NT2/D1 (cell line): ENCODE results near the gene GRM5.

ENCODE experiments used
- DNase-seq: peaks from one replicate; pipeline ENCODE4 v3.0.0-alpha.2; 2011; ENCODE audit warnings: low read depth, low spot score
- H3K27me3 ChIP-seq: 2 replicates; pipeline ENCODE4 v1.6.0; 2011; ENCODE audit warnings: mild to moderate bottlenecking; ENCODE audit not compliant: insufficient read length, insufficient read depth
- H3K36me3 ChIP-seq: 2 replicates; pipeline ENCODE4 v1.6.1; 2011; ENCODE audit warnings: mild to moderate bottlenecking, low read length, mixed read lengths; ENCODE audit not compliant: insufficient read depth, insufficient read length
- H3K4me1 ChIP-seq: 2 replicates; pipeline ENCODE4 v1.5.1; 2011; ENCODE audit not compliant: insufficient read depth, insufficient read length
- H3K4me3 ChIP-seq: 2 replicates; pipeline ENCODE4 v1.5.1; 2011; ENCODE audit warnings: low read depth; ENCODE audit not compliant: insufficient read length
- H3K9ac ChIP-seq: 2 replicates; pipeline ENCODE4 v1.6.0; 2011; ENCODE audit warnings: low read depth; ENCODE audit not compliant: insufficient read length
- H3K9me3 ChIP-seq: 2 replicates; pipeline ENCODE4 v1.5.1; 2011; ENCODE audit warnings: mild to moderate bottlenecking, low read length; ENCODE audit not compliant: insufficient read depth
- SUZ12 ChIP-seq: IDR thresholded peaks from 2 replicates; pipeline ENCODE4 v1.6.1; 2011; ENCODE audit not compliant: insufficient read length, insufficient read depth; ENCODE audit errors: extremely low read depth
- YY1 ChIP-seq: IDR thresholded peaks from 2 replicates; pipeline ENCODE4 v1.6.1; 2011; ENCODE audit not compliant: insufficient read length, insufficient read depth
- ZNF274 ChIP-seq: IDR thresholded peaks from 2 replicates; pipeline ENCODE4 v1.6.1; 2011; ENCODE audit warnings: mild to moderate bottlenecking, low read depth, low read length

GRM5 gene

GRCh38 chr11:88522624-88523385 lies 543.0 kb downstream of the GRM5 start:
- Histone ChIP-seq H3K4me1 (no peaks in the 10 kb centered on the region), H3K27me3 (no peaks in the 10 kb centered on the region), H3K4me3 (no peak overlapping the region), H3K9ac (no peak overlapping the region), H3K9me3 (no peaks in the 10 kb centered on the region), H3K36me3 (no peaks in the 10 kb centered on the region)
- no peak for DNase-seq
- no peak for TF ChIP-seq YY1
- no peak for TF ChIP-seq SUZ12
- TF ChIP-seq ZNF274: no peak

- H3K27me3 ChIP-seq: no peaks in the 10 kb centered on the region
- TF ChIP-seq YY1: no peak
- TF ChIP-seq ZNF274: no peak
- TF ChIP-seq SUZ12: no peak
- H3K9ac ChIP-seq: no peak overlapping the region
- no peaks in the 10 kb centered on the region for H3K36me3 ChIP-seq
- no peak overlapping the region for H3K4me3 ChIP-seq
- no peak for DNase-seq
- H3K9me3 ChIP-seq: no peaks in the 10 kb centered on the region
- no peaks in the 10 kb centered on the region for H3K4me1 ChIP-seq
Measured at GRCh38 chr11:88521799-88522201, 544.0 kb downstream of the GRM5 start.

GRCh38 chr11:88521399-88521798 lies 544.4 kb downstream of the GRM5 start:
- DNase-seq: no peak

GRCh38 chr11:88520391-88520790 lies 545.4 kb downstream of the GRM5 start:
- Histone ChIP-seq H3K9ac (no peak overlapping the region), H3K36me3 (no peaks in the 10 kb centered on the region), H3K9me3 (no peaks in the 10 kb centered on the region), H3K4me3 (no peak overlapping the region), H3K27me3 (no peaks in the 10 kb centered on the region), H3K4me1 (no peaks in the 10 kb centered on the region)
- no peak for DNase-seq
- no peak for TF ChIP-seq ZNF274
- TF ChIP-seq SUZ12: no peak
- TF ChIP-seq YY1: no peak

More at GRCh38 chr11:88521399-88521798, 544.4 kb downstream of the GRM5 start:
- no peak for TF ChIP-seq SUZ12
- TF ChIP-seq YY1: no peak
- no peak for TF ChIP-seq ZNF274
- Histone ChIP-seq H3K27me3 (no peaks in the 10 kb centered on the region), H3K9me3 (no peaks in the 10 kb centered on the region), H3K4me3 (no peak overlapping the region), H3K4me1 (no peaks in the 10 kb centered on the region), H3K36me3 (no peaks in the 10 kb centered on the region), H3K9ac (no peak overlapping the region)

GRCh38 chr11:88515002-88515401 lies 550.8 kb downstream of the GRM5 start:
- H3K4me1 ChIP-seq: no peaks in the 10 kb centered on the region
- no peaks in the 10 kb centered on the region for H3K36me3 ChIP-seq
- no peaks in the 10 kb centered on the region for H3K9me3 ChIP-seq
- no peak overlapping the region for H3K4me3 ChIP-seq
- H3K9ac ChIP-seq: no peak overlapping the region
- no peaks in the 10 kb centered on the region for H3K27me3 ChIP-seq
- no peak for TF ChIP-seq YY1
- no peak for TF ChIP-seq SUZ12
- TF ChIP-seq ZNF274: no peak
- no peak for DNase-seq

GRCh38 chr11:88511006-88511405 lies 554.8 kb downstream of the GRM5 start:
- Histone ChIP-seq H3K9ac (no peak overlapping the region), H3K36me3 (no peaks in the 10 kb centered on the region), H3K4me3 (no peak overlapping the region), H3K9me3 (no peaks in the 10 kb centered on the region), H3K27me3 (no peaks in the 10 kb centered on the region), H3K4me1 (no peaks in the 10 kb centered on the region)
- no peak for DNase-seq
- TF ChIP-seq SUZ12 (no peak), YY1 (no peak), ZNF274 (no peak)

- Histone ChIP-seq H3K27me3 (no peaks in the 10 kb centered on the region), H3K36me3 (no peaks in the 10 kb centered on the region), H3K4me1 (no peaks in the 10 kb centered on the region), H3K9ac (no peak overlapping the region), H3K4me3 (no peak overlapping the region), H3K9me3 (no peaks in the 10 kb centered on the region)
- TF ChIP-seq YY1 (no peak), SUZ12 (no peak), ZNF274 (no peak)
- DNase-seq: no peak
Measured at GRCh38 chr11:88508759-88509581, 556.8 kb downstream of the GRM5 start.

- Histone ChIP-seq H3K9ac (no peak overlapping the region), H3K4me3 (no peak overlapping the region), H3K9me3 (no peaks in the 10 kb centered on the region), H3K4me1 (no peaks in the 10 kb centered on the region), H3K27me3 (no peaks in the 10 kb centered on the region), H3K36me3 (no peaks in the 10 kb centered on the region)
- DNase-seq: no peak
- TF ChIP-seq ZNF274 (no peak), SUZ12 (no peak), YY1 (no peak)
Measured at GRCh38 chr11:88508418-88508758, 557.4 kb downstream of the GRM5 start.
